ENCODE results near the gene IFNA5. TPM values are rescaled to one million over a fixed set of nuclear protein-coding genes. Genes with fewer than 3 reads are reported as not detected.

Gene IFNA5
- total RNA-seq, 2 experiments from 2014 or later: not detected

GRCh38 chr9:21324047-21324446, 18.9 kb upstream of the IFNA5 start:
- H3K4me1 Mint-ChIP-seq (ENCODE audit: low read depth): peaks cover 46% of the 10 kb centered on the region
- ATAC-seq (ENCODE audit: poor library complexity) (no peak), DNase-seq (no peak)
- peaks cover 54% of the 10 kb centered on the region for H3K36me3 Mint-ChIP-seq (ENCODE audit: low read depth)
- peak overlapping the region; percentile 0 for H3K27ac Mint-ChIP-seq
- no peak overlapping the region for H3K27ac ChIP-seq (ENCODE audit: low read depth in 1 of 2, low read length in 2 of 2)
- H3K9me3 Mint-ChIP-seq: no peaks in the 10 kb centered on the region
- H3K27me3 Mint-ChIP-seq: no peaks in the 10 kb centered on the region
- no peaks in the 10 kb centered on the region for H3K9me3 ChIP-seq (ENCODE audit: control insufficient read depth in 1 of 2, insufficient read depth in 1 of 2, low read length in 2 of 2)
- no peak overlapping the region for H3K4me3 Mint-ChIP-seq
- intact Hi-C loops (cut with DNase I, micrococcal nuclease): loop anchor here (5.0 to 10.0 kb wide), 4 partner anchors 128 to 711 kb away; no protein-coding TSS in a partner anchor
- peaks cover 23% of the 10 kb centered on the region for H3K36me3 ChIP-seq (ENCODE audit: insufficient read depth, low read length)
- no peaks in the 10 kb centered on the region for H3K27me3 ChIP-seq (ENCODE audit: control insufficient read depth in 1 of 2, insufficient read depth in 2 of 2, low read length in 2 of 2)
- H3K4me1 ChIP-seq (ENCODE audit: insufficient read depth, low read length): no peaks in the 10 kb centered on the region
- no peak for TF ChIP-seq CTCF (IDR thresholded peaks at IDR 0.05)
- ChIA-PET POLR2A (no interaction called here), CTCF (interaction anchor here (1.6 to 2.8 kb wide), 2 partner anchors 72 to 131 kb away, joined by 4 to 8 read pairs; no protein-coding TSS in a partner anchor)
- no peak overlapping the region for H3K4me3 ChIP-seq (ENCODE audit: low read length)

- H3K36me3 Mint-ChIP-seq (ENCODE audit: low read depth): peaks cover 54% of the 10 kb centered on the region
- H3K36me3 ChIP-seq (ENCODE audit: insufficient read depth, low read length): peaks cover 23% of the 10 kb centered on the region
- H3K27ac Mint-ChIP-seq: no peak overlapping the region
- ATAC-seq (ENCODE audit: poor library complexity): no peak
- no peak overlapping the region for H3K4me3 Mint-ChIP-seq
- intact Hi-C loops (cut with DNase I, micrococcal nuclease): loop anchor here (5.0 to 10.0 kb wide), 4 partner anchors 129 to 712 kb away; no protein-coding TSS in a partner anchor
- H3K27ac ChIP-seq (ENCODE audit: low read depth in 1 of 2, low read length in 2 of 2): no peak overlapping the region
- no peak for TF ChIP-seq CTCF (IDR thresholded peaks at IDR 0.05)
- peaks cover 41% of the 10 kb centered on the region for H3K4me1 Mint-ChIP-seq (ENCODE audit: low read depth)
- H3K4me3 ChIP-seq (ENCODE audit: low read length): no peak overlapping the region
- POLR2A ChIA-PET: no interaction called here
- no peaks in the 10 kb centered on the region for H3K9me3 Mint-ChIP-seq
- H3K27me3 Mint-ChIP-seq: no peaks in the 10 kb centered on the region
- no peaks in the 10 kb centered on the region for H3K9me3 ChIP-seq (ENCODE audit: control insufficient read depth in 1 of 2, insufficient read depth in 1 of 2, low read length in 2 of 2)
- H3K4me1 ChIP-seq (ENCODE audit: insufficient read depth, low read length): no peaks in the 10 kb centered on the region
- DNase-seq: no peak
- CTCF ChIA-PET: interaction anchor here (1.6 to 2.8 kb wide), 2 partner anchors 73 to 132 kb away, joined by 4 to 8 read pairs; no protein-coding TSS in a partner anchor
- no peaks in the 10 kb centered on the region for H3K27me3 ChIP-seq (ENCODE audit: control insufficient read depth in 1 of 2, insufficient read depth in 2 of 2, low read length in 2 of 2)
Measured at GRCh38 chr9:21322911-21323461, 17.9 kb upstream of the IFNA5 start.

GRCh38 chr9:21320465-21320864, 15.4 kb upstream of the IFNA5 start:
- ATAC-seq (ENCODE audit: poor library complexity) (no peak), DNase-seq (no peak)
- H3K4me1 ChIP-seq (ENCODE audit: insufficient read depth, low read length): no peaks in the 10 kb centered on the region
- ChIA-PET CTCF (interaction anchor here (0.9 to 1.2 kb wide), 2 partner anchors 76 kb away, joined by 3 read pairs; no protein-coding TSS in a partner anchor), POLR2A (interaction anchor here (1.0 to 1.3 kb wide), 2 partner anchors 8 to 76 kb away, joined by 3 read pairs; no protein-coding TSS in a partner anchor)
- intact Hi-C loops (cut with DNase I, micrococcal nuclease): loop anchor here (5.0 to 10.0 kb wide), 4 partner anchors 132 to 714 kb away; no protein-coding TSS in a partner anchor
- Mint-ChIP-seq H3K36me3 (ENCODE audit: low read depth) (peaks cover 49% of the 10 kb centered on the region), H3K27ac (peak overlapping the region; percentile 63), H3K4me1 (ENCODE audit: low read depth) (peaks cover 18% of the 10 kb centered on the region), H3K27me3 (no peaks in the 10 kb centered on the region), H3K4me3 (no peak overlapping the region), H3K9me3 (no peaks in the 10 kb centered on the region)
- no peak overlapping the region for H3K27ac ChIP-seq (ENCODE audit: low read depth in 1 of 2, low read length in 2 of 2)
- no peaks in the 10 kb centered on the region for H3K27me3 ChIP-seq (ENCODE audit: control insufficient read depth in 1 of 2, insufficient read depth in 2 of 2, low read length in 2 of 2)
- TF ChIP-seq CTCF (IDR thresholded peaks at IDR 0.05): no peak
- peaks cover 23% of the 10 kb centered on the region for H3K36me3 ChIP-seq (ENCODE audit: insufficient read depth, low read length)
- H3K4me3 ChIP-seq (ENCODE audit: low read length): no peak overlapping the region
- H3K9me3 ChIP-seq (ENCODE audit: control insufficient read depth in 1 of 2, insufficient read depth in 1 of 2, low read length in 2 of 2): no peaks in the 10 kb centered on the region
